LoVo (cell line): ENCODE results near the gene TSPAN2.

Source experiments
- DNase-seq: peaks from one replicate; pipeline ENCODE4 v3.0.0-alpha.2; 2016; ENCODE audit warnings: low spot score

The TSPAN2 gene

DNA sequence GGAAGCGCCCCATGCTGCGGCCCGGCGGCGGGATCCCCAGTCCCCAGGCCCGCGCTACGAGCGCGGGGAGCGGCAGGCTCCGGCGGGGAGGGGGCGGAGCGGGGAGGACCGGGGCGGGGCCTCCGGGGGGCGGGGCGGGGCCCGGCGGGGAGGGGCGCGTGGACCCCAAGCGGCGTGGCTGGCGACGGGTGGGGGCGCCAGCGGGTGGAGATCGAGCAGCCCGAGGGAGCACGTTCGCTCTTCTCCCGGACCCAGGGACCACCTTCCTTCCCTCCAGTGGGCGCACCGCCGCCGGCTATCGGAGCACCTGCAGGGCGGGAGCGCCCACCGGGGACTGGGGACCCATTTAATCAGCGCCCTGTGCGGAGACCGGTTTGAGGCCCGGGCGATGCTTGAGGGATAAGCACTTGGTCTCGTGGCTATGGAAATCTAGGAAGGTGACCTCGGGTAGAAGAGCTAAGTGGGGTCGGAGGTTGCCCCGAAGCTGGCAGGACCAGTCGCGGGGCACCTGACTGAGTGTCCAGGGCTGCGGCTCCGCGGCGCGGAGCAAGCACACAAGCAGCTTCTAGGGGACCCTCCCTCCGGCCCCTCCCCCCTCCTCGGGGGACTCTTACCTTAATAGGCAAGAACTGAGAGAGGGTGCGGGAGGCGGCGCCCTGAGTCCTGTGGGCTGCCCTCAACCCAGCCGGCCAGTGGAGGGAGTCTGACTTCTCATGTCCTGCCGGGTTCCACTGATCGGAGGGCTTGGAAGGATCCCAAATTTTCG is at the start of gene TSPAN2:
TSPAN2 (minus strand) TSS at position 84 of the 766 bp plus-strand sequence; CDS start at position 13, 71 bp downstream.
- peak; percentile 60 for DNase-seq

- peak; percentile 87 for DNase-seq
Observed at GRCh38 chr1:115138973-115139372, 49.7 kb upstream of the TSPAN2 start.

DNA sequence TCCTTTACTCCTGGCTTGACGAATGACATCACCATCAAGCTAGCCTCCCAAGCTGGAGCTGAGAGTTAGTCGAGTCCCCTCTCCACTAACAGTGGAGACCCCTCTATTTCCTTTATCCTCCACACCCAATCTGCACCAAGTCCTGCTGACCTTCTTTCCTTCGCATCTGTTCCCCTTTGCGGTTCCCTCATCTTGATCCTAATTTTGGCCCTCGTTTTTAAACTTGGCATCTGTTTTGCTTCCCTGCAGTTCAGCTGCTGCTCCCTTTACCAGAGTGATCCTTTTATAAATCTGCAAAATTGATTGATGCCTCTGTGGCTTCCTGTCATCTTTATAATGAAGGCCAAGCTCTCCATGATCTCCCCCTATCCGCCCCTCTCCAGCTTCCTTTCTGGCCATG is 49.0 kb upstream of the TSPAN2 start:
- DNase-seq: no peak

GRCh38 chr1:115137191-115137590 is 47.9 kb upstream of the TSPAN2 start:
- no peak for DNase-seq

GRCh38 chr1:115136706-115137105 is 47.4 kb upstream of the TSPAN2 start:
- DNase-seq: no peak

DNA sequence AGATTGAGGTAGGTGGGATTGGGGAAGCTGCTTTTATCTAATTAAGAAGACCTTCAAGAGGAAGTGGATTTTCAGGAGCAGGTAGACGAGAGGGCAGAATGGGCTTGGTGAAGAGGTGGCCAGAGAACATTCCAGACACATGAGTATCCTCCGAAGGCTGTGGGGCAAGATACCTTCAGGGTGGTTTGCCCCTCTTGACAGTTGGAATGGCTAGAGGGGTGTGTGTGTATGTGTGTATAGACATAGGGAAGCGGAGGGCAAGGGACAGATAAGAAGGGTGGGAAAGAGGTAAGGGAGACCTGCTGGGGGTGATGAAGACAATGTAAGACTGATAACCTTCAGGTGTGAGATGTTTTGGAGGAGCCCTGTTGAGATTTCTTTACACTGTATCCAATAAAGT is 46.8 kb upstream of the TSPAN2 start:
- no peak for DNase-seq

GRCh38 chr1:115135681-115136080 is 46.4 kb upstream of the TSPAN2 start:
- no peak for DNase-seq

DNA sequence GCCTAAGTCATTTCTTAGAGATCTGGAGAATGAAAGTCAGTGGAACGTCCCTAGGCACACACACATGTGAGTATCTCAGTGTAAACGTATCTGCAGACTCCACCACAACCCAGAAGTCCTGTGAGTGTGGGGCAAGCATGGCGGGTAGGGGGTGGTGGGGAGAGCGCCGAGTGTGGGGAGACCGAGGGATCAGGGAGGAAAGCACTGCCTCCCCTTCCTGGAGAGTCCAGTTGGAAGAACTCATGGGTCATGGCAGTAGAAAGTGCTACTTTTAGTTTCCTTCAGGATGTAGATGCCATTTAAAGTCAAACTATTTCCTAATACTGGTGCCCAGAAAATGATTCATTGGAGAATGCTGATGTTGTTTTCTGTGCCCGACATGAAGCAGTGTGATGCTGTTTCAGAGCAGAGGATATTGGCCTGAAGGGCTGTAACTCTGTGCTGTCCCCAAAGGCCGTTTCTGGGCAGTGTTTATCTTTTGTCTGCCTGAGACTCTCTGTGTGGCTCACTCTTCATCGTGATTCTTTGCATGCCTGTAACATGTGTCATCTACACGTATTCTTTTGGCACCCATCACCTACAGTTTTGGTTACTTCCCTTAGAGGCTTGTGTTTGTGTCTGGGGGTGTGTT is 45.7 kb upstream of the TSPAN2 start:
- DNase-seq: peak; percentile 37

DNA sequence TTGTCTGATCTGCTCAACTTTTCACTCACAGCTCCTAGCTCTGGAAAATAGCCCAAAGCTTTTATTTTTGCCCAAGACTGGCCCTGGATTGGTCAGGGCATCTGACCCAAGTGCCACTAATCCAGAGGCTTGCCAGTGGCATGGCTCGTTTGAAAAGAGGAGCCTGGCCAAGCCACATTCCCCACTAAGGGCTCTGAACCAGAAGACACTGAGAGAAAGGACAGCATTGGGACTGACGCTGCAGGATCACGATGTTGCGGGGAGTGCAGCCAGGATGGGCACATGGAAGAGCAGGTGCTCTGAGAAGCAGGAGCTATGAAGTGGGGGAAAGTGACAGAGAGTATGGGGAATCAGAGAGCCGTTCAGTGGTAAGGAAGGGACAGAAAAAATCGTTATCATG is 44.9 kb upstream of the TSPAN2 start:
- DNase-seq: no peak

- DNase-seq: no peak
Observed at GRCh38 chr1:115133440-115133839, 44.1 kb upstream of the TSPAN2 start.

- no peak for DNase-seq
Observed at GRCh38 chr1:115130786-115131185, 41.5 kb upstream of the TSPAN2 start.

DNA sequence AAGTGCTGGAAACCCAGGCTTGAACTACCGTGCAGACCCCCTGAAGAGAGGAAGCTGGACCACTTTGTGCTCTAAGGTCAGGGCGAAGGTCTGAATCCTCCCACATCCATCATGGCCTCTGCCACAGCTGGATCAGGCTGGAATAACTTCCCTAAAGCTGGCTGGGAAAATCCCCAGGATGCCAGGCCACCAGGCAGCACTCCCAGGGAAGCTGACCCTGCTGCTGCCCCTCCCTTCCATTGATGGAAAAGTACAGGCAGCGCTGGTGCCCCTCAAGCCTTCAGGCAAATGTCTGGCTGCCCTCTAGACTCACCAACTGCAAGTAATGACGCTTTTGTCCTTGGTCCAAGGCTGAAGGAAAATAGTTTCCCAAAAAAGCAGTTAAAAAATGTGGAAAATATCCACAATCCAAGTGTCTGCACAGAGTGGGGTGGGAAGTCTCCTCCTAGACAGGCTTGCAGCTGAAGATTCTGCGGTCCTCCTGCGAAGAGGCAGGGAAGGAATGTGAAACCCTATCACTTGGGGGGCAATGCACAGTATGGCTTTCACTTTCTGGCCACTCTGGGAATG is 39.9 kb upstream of the TSPAN2 start:
- DNase-seq: no peak

DNA sequence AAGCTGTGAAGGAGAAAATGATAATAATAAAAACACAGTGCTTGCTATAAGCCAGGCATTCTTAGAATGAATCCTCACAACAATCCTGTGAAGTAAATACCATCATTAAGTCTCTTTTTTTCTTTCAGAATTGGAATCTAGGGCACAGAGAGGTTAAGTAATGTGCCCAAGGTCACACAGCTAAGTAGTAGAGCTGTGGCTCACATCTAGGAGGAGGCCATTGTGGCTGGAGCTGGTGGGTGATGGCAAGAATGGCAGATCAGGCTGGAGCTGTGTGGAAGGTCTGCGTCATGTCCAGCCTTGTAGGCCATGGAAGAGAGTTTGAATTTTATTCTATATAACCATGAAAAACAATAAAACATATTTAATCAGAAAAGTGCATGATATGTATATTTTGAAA is 38.2 kb upstream of the TSPAN2 start:
- no peak for DNase-seq

DNA sequence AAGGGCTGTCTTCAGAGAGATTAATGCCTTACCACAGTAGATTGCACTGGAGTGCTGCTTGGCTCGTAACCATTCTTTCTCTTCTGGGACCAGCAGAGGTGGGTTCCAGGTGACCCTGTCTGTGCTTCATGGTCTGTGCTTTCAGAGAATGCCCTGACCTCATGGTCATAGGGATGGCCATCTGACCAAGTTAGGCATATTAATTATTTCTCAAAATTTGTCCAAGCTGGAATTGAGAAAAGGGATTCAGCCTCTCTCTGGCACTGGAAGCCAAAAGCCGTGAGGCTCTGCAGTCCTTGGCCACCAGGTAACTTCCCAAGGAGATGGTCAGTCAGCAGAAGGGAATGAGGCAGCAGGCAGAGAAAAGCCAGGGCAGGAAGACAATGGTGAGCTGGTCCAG is 37.2 kb upstream of the TSPAN2 start:
- DNase-seq: no peak

- no peak for DNase-seq
Observed at GRCh38 chr1:115123116-115123515, 33.8 kb upstream of the TSPAN2 start.

DNA sequence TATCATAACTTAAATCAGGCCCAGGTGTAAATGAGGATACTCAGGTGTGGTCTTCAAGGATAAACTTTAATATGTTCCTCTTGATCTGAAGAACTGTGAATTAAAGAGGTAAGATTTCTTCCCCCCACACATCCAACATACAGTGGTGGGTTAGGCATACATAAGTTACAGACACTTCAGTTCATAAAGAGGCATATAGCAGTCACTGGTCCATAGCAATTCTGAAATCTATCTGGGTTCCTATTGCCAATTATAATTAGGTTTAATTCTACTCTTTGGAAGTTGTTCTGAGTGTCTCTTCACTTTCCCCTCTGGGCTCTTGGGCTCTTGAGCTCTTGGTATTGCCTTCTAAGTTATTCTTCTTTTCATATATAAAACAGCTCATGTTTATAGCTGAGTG is 32.5 kb upstream of the TSPAN2 start:
- no peak for DNase-seq

GRCh38 chr1:115120296-115120695 is 31.0 kb upstream of the TSPAN2 start:
- no peak for DNase-seq

DNA sequence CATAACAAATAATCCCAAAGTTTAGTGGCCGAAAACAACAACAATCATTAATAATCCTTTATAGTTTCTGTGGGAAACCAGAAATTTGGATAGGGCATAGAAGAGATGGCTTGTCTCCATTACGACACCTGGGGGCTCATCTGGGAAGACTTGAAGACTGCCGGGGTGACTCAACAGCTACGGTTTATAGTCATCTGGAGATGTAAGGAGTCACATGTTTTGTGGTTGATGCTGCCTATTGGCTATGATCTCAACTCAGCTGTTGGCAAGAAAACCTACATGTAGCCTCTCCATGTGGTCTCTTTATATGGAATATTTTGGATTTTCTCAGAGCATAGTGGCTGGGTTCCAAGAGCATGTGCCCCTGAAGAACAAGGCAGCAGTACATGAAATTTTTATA is 29.3 kb upstream of the TSPAN2 start:
- no peak for DNase-seq

- DNase-seq: no peak
Observed at GRCh38 chr1:115118086-115118485, 28.8 kb upstream of the TSPAN2 start.

DNA sequence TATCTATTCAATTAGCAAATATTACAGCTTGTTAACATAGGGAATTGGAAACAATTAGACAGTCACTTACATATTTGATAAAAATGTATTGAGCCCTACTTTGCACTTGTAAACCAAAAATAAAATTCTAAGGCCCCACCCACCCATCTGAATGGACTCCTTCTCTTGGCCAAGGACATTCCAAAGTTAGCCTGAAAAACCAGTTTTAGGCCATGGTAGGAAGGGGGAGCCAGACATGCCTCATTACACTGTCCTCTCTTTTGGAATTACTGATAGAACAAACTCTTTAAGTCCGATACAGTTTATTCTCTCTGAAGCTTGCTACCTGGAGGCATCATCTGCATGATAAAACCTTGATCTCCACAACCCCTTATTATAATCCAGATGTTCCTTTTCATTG is 28.0 kb upstream of the TSPAN2 start:
- no peak for DNase-seq

DNA sequence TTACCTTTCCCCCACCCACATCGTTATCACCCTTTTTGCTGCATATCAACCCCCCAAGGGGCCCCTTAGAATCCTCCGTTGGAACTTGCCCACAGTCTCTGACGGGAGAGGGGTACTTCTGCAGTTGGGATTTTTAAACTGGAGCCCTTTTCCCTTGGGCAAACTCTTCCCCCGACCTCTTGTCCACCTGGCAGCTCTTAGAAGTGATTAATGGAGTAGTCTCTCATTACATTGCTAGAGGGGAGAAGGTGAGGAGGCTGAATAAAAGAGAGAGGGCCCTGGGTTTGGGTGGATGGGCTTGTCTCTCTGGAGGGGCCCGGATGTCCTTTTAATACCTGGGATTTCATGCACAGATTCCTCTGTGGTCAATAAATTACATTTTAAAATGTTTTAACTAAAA is 27.2 kb upstream of the TSPAN2 start:
- no peak for DNase-seq

- DNase-seq: no peak
Observed at GRCh38 chr1:115115521-115116161, 26.3 kb upstream of the TSPAN2 start.

DNA sequence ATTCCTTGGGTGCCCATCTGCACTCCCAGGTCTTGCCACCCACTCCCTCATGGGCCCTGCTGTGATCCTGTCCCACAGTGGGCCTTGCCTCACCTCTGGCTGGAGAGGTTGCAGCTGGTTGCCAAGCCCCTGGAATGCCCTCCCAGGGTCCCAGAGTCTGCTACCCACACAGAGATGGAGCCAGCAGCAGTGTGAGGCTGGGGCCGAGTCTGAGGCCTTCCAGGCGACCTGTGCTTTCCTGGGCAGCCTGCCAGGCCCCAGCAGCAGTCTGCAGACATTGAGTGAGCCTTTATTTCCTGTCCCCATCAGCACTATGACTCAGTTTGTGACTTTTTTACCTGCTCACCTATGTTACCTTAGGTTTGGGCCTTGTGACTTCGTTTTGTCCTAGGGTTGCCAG is 25.0 kb upstream of the TSPAN2 start:
- DNase-seq: peak; percentile 64
